Ovary (tissue), 9 donors: ENCODE data around the gene TMA7. TPM values are rescaled to one million over a fixed set of nuclear protein-coding genes. Genes with fewer than 3 reads are reported as not detected.
"Not testable (repeated sequence)": the region's sequence is repeated elsewhere in the genome, so short reads cannot be mapped to it uniquely, and the experiment has no call there.

ENCODE experiments used
- DNase-seq, 5 donors: peaks; one replicate each; pipeline ENCODE4 v3.0.0-alpha.2; 2019 to 2020
- H3K27ac ChIP-seq, 2 donors: fragments of 200-600 bp; one replicate each; pipeline versions ENCODE4 v1.5.1 to v1.8.0; 2019 to 2022
- H3K27me3 ChIP-seq: fragments of 200-600 bp; one replicate; pipeline ENCODE4 v1.8.0; 2022
- H3K36me3 ChIP-seq: fragments of 200-600 bp; sonication (generic); one replicate; pipeline ENCODE4 v1.5.1; 2019
- H3K4me1 ChIP-seq: one replicate; pipeline ENCODE4 v1.8.1; 2013; ENCODE audit warnings: mild to moderate bottlenecking, moderate library complexity; ENCODE audit not compliant: insufficient read depth
- H3K4me3 ChIP-seq: fragments of 200-600 bp; sonication (generic); one replicate; pipeline ENCODE4 v1.5.1; 2017
- H3K9me3 ChIP-seq, 2 donors: fragments of 200-600 bp in 1 of 2; sonication (generic) in 1 of 2; one replicate each; pipeline versions ENCODE4 v1.5.1 to v1.8.1; 2013 to 2019; ENCODE audit warnings: mild to moderate bottlenecking in 1 of 2, moderate library complexity in 1 of 2
- EP300 ChIP-seq: sonication (generic); formaldehyde crosslinking; IDR thresholded peaks from one replicate; pipeline ENCODE4 v1.6.1; 2017; ENCODE audit warnings: antibody characterized with exemption
- POLR2A ChIP-seq: fragments of 450-650 bp; IDR thresholded peaks from one replicate; pipeline ENCODE4 v1.6.1; 2017; ENCODE audit warnings: antibody characterized with exemption, mild to moderate bottlenecking, moderate library complexity
- WGBS, 3 donors: extraction: QIAGEN DNeasy Blood & Tissue Kit in 1 of 3; methylation state at CpG; one replicate each; pipeline versions ENCODE4 v1.1.5 to v1.1.7; 2013 to 2017; 5-methylcytosine and 5-hydroxymethylcytosine counted together
- intact Hi-C, 4 donors: fragments of 100-400 bp; cut with DNase I; formaldehyde crosslinking; loops; one replicate each; pipeline versions ENCODE4 v1.11.0 to v1.15.1; 2022 to 2023
- polyA plus RNA-seq, 2 donors: library from polyadenylated mRNA; stranded (reverse); fragments of 200-250 nt in 1 of 2; fragments of 350-450 nt in 1 of 2; fragmentation: Illumina TruSeq in 1 of 2; extraction: RNeasy Lipid Tissue Mini Kit (QIAGEN cat#74804) in 1 of 2; gene quantifications; one replicate each; pipeline ENCODE4 v1.2.3, GENCODE V29; 2013 to 2014
- total RNA-seq, 7 donors: library from RNA; depleted of rRNA in 2 of 7; stranded (reverse); fragments of >200 nt in 2 of 7; fragmentation: NEBNext Ultra II Directional in 3 of 7; extraction: Animal tissue kit (Norgen Biotek cat#: 25700) in 3 of 7; gene quantifications; one replicate each; pipeline versions ENCODE4 v1.1.0 to v1.2.4, GENCODE V29; 2016 to 2023
- TF ChIP-seq, protein P1 (sequence below), 3 donors: fragments of 450-650 bp in 2 of 3; fragments of 200-600 bp in 1 of 3; IDR thresholded peaks; one replicate each; pipeline versions ENCODE4 v1.5.1 to v1.8.0; 2016 to 2022; ENCODE audit warnings: antibody characterized with exemption in 3 of 3, mild to moderate bottlenecking in 1 of 3
- donor health status: DM: no; HTN: no; CAD: no; lungs with moderate emphysema.
- donor health status: DM: no; HTN: no; CAD: no.
- donor health status: Bipolar disorder and iron deficiency.
- donor health status: DM: yes; HTN: yes; CAD: no.
- donor health status: DM: no; HTN: no; CAD: no.
- donor health status: DM: yes; HTN: yes; CAD: no.

The TMA7 gene
- total and polyA plus RNA-seq, 9 donors = 138 to 380 (median 222) TPM

DNA sequence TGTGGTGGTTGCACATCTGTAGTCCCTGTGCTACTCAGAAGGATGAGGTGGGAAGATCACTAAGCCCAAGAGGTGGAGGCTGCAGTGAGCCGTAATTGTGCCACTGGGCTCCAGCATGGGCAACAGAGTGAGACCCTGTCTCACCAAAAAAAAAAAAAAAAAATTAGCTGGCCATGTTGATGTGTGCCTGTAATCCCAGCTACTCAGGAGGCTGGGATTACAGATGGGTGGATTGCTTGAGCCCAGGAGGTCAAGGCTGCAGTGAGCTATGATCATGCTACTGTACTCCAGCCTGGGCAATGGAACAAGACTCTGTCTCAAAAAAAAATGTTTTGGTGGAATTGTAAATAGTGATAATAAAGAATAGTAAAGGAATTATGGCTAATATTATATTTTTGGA is 16.4 kb downstream of the TMA7 start:
- Histone ChIP-seq H3K9me3 (no peaks in the 10 kb centered on the region), H3K27ac (no peak overlapping the region), H3K36me3 (no peaks in the 10 kb centered on the region), H3K27me3 (no peaks in the 10 kb centered on the region), H3K4me3 (no peak overlapping the region), H3K4me1 (no peaks in the 10 kb centered on the region)
- no peak for DNase-seq
- WGBS, 3 donors = 95 to 100% (median 95%) methylated on average over 1 of the region's 1 CpG
- no peak for TF ChIP-seq EP300
- TF ChIP-seq POLR2A = no peak
- TF ChIP-seq, protein P1, sequence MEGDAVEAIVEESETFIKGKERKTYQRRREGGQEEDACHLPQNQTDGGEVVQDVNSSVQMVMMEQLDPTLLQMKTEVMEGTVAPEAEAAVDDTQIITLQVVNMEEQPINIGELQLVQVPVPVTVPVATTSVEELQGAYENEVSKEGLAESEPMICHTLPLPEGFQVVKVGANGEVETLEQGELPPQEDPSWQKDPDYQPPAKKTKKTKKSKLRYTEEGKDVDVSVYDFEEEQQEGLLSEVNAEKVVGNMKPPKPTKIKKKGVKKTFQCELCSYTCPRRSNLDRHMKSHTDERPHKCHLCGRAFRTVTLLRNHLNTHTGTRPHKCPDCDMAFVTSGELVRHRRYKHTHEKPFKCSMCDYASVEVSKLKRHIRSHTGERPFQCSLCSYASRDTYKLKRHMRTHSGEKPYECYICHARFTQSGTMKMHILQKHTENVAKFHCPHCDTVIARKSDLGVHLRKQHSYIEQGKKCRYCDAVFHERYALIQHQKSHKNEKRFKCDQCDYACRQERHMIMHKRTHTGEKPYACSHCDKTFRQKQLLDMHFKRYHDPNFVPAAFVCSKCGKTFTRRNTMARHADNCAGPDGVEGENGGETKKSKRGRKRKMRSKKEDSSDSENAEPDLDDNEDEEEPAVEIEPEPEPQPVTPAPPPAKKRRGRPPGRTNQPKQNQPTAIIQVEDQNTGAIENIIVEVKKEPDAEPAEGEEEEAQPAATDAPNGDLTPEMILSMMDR (IDR thresholded peaks at IDR 0.05) = no peak
- intact Hi-C loops = no loop called here

DNA sequence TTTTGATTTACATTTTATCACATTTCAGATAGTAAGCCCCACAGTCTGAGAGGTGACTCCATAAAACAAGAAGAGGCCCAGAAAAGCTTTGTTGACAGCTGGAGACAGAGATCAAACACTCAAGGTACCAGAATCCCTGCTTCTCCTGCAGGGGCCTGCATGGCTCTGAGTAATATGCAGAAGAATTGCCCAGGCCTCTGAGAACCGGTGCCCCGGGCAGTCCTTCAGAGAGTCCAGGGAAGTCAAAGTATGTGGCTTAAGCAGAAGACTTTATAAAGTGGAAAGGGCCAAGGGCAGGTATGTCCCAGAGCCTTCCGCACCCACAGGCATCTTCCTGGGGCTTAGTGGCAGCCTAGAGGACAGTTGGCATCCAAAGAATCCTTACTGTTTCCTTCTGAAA is 19.3 kb downstream of the TMA7 start:
- Histone ChIP-seq H3K4me3 (no peak overlapping the region), H3K27me3 (no peaks in the 10 kb centered on the region), H3K36me3 (no peaks in the 10 kb centered on the region), H3K4me1 (no peaks in the 10 kb centered on the region), H3K9me3 (no peaks in the 10 kb centered on the region), H3K27ac (no peak overlapping the region)
- no peak for DNase-seq
- WGBS, 3 donors = 92 to 93% (median 93%) methylated on average over 3 of the region's 3 CpGs
- TF ChIP-seq, protein P1 (IDR thresholded peaks at IDR 0.05) = no peak
- TF ChIP-seq POLR2A (no peak), EP300 (no peak)
- intact Hi-C loops = no loop called here

DNA sequence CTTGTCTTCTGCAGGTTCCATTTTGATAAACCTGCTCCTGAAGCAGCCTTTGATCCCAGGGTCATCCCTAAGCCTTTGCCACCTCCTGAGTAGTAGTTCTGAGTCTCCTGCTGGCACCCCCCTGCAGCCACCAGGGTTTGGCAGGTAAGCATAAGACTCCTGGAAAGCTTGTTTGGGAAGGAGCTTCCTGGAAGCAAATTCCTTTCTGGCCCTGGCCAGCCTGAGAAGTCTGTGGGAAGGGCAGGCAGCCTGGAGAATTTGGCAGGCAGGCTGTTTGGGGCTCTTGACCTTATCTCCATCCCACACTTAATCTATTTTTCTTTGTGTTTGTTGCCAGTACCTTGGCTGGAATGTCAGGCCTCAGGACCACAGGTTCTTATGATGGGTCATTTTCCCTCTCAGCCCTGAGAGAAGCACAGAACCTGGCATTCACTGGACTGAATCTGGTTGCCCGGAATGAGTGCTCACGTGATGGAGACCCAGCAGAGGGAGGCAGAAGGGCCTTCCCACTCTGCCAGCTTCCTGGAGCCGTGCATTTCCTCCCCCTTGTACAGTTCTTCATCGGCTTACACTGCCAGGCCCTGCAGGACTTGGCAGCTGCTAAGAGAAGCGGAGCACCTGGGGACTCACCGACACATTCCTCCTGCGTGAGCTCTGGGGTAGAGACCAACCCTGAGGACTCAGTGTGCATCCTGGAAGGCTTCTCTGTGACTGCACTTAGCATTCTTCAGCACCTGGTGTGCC is 19.9 kb downstream of the TMA7 start:
- Histone ChIP-seq H3K4me3 (no peak overlapping the region), H3K36me3 (no peaks in the 10 kb centered on the region), H3K27ac (no peak overlapping the region), H3K27me3 (no peaks in the 10 kb centered on the region), H3K9me3 (no peaks in the 10 kb centered on the region), H3K4me1 (no peaks in the 10 kb centered on the region)
- 47 to 64% (median 63%) methylated on average over 7 of the region's 7 CpGs for WGBS, 3 donors
- intact Hi-C loops = loop anchor here in 2 of 4 donors (5.0 to 10.0 kb wide), 3 partner anchors 87 to 225 kb away; partner anchors contain the start of gene NCKIPSD (in 1 of the 2)
- no peak for DNase-seq
- TF ChIP-seq EP300 = no peak
- TF ChIP-seq, protein P1 (IDR thresholded peaks at IDR 0.05) = no peak
- TF ChIP-seq POLR2A = no peak

DNA sequence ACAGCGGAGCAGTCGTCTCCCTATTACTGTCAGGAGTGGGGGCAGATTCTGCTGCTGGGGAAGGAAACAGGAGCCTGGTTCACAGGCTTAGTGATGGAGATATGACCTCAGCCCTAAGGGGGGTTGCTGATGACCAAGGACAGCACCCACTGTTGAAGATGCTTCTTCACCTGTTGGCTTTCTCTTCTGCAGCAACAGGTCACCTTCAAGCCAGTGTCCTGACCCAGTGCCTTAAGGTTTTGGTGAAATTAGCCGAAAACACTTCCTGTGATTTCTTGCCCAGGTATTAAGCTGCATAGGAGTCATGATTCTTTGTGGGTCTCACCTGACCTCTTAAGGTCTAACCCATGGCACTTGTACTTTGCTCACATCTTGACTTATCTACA is 20.5 kb downstream of the TMA7 start:
- Histone ChIP-seq H3K9me3 (no peaks in the 10 kb centered on the region), H3K27ac (no peak overlapping the region), H3K4me3 (no peak overlapping the region), H3K4me1 (peaks cover 3% of the 10 kb centered on the region), H3K27me3 (no peaks in the 10 kb centered on the region), H3K36me3 (no peaks in the 10 kb centered on the region)
- intact Hi-C loops = loop anchor here in 2 of 4 donors (5.0 to 10.0 kb wide), 3 partner anchors 87 to 224 kb away; partner anchors contain the start of gene NCKIPSD (in 1 of the 2)
- 85 to 95% (median 92%) methylated on average over 3 of the region's 3 CpGs for WGBS, 3 donors
- TF ChIP-seq POLR2A = no peak
- no peak for TF ChIP-seq EP300
- TF ChIP-seq, protein P1 (IDR thresholded peaks at IDR 0.05) = no peak
- DNase-seq = no peak

DNA sequence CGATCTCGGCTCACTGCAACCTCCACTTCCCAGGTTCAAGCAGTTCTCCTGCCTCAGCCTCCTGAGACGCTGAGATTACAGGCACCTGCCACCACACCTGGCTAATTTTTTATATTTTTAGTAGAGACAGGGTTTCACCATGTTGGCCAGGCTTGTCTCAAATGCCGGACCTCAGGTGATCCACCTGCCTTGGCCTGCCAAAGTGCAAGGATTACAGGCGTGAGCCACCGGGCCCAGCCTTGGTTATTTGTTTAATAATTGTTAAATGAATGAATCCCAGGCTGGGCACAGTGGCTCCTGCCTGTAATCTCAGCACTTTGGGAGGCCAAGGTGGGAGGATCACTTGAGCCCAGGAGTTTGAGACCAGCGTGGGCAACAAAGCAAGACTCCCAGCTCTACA is 21.7 kb downstream of the TMA7 start:
- not testable (repeated sequence) for H3K27me3 ChIP-seq, H3K27ac ChIP-seq, H3K36me3 ChIP-seq, H3K4me3 ChIP-seq, H3K4me1 ChIP-seq, DNase-seq, H3K9me3 ChIP-seq
- intact Hi-C loops = loop anchor here in 2 of 4 donors (5.0 to 10.0 kb wide), 3 partner anchors 86 to 223 kb away; partner anchors contain the start of gene NCKIPSD (in 1 of the 2)
- WGBS, 3 donors = 84 to 93% (median 86%) methylated on average over 7 of the region's 7 CpGs
